Thymus (tissue), 11 donors: ENCODE data around the gene CNOT6. TPM values are rescaled to one million over a fixed set of nuclear protein-coding genes. Genes with fewer than 3 reads are reported as not detected.

ENCODE experiments used
- DNase-seq, 9 donors: peaks; one replicate each; pipeline ENCODE4 v3.0.0-alpha.2; 2013; ENCODE audit warnings: low spot score in 9 of 9, low read depth in 6 of 9, missing footprints in 1 of 9
- H3K27ac ChIP-seq, 2 donors: one replicate each; pipeline ENCODE4 v1.5.1; 2013; ENCODE audit warnings: control low read depth in 1 of 2, low read depth in 1 of 2, low read length in 1 of 2, mild to moderate bottlenecking in 1 of 2, moderate library complexity in 1 of 2
- H3K27me3 ChIP-seq, 2 donors: one replicate each; pipeline ENCODE4 v1.5.1; 2013; ENCODE audit warnings: low read length in 1 of 2; ENCODE audit not compliant: control insufficient read depth in 2 of 2, insufficient read depth in 1 of 2
- H3K36me3 ChIP-seq, 2 donors: one replicate each; pipeline ENCODE4 v1.5.1; 2013; ENCODE audit warnings: low read length in 1 of 2, mild to moderate bottlenecking in 1 of 2, moderate library complexity in 1 of 2; ENCODE audit not compliant: control insufficient read depth in 2 of 2, insufficient read depth in 2 of 2
- H3K4me1 ChIP-seq, 2 donors: one replicate each; pipeline ENCODE4 v1.5.1; 2013; ENCODE audit warnings: low read length in 2 of 2; ENCODE audit not compliant: control insufficient read depth in 2 of 2, insufficient read depth in 2 of 2
- H3K4me3 ChIP-seq, 2 donors: one replicate each; pipeline ENCODE4 v1.5.1; 2013; ENCODE audit warnings: low read length in 2 of 2, control low read depth in 1 of 2, mild to moderate bottlenecking in 1 of 2
- H3K9me3 ChIP-seq, 2 donors: one replicate each; pipeline ENCODE4 v1.5.1; 2013; ENCODE audit warnings: low read length in 1 of 2, mild to moderate bottlenecking in 1 of 2; ENCODE audit not compliant: control insufficient read depth in 2 of 2, insufficient read depth in 1 of 2
- WGBS: extraction: QIAGEN DNeasy Blood & Tissue Kit; methylation state at CpG from one replicate; pipeline ENCODE4 v1.1.7; 2013; 5-methylcytosine and 5-hydroxymethylcytosine counted together
- polyA plus RNA-seq: library from polyadenylated mRNA; stranded (reverse); fragments of 200-250 nt; gene quantifications from one replicate; pipeline ENCODE4 v1.2.3, GENCODE V29; 2013
- total RNA-seq: library from RNA; stranded (reverse); fragments of 120-200 nt; gene quantifications from one replicate; pipeline ENCODE4 v1.2.4, GENCODE V29; 2013
- donor health status: healthy.

The CNOT6 gene
- total and polyA plus RNA-seq, 2 donors = 12.5 to 14.2 TPM

- Histone ChIP-seq H3K36me3 (no peaks in the 10 kb centered on the region), H3K9me3 (no peaks in the 10 kb centered on the region), H3K27me3 (no peaks in the 10 kb centered on the region), H3K4me1 (no peaks in the 10 kb centered on the region), H3K27ac (no peak overlapping the region), H3K4me3 (no peak overlapping the region)
- 86% methylated on average over 7 of the region's 7 CpGs for WGBS
- DNase-seq = no peak
Measured at GRCh38 chr5:180484813-180485212, 9.4 kb upstream of the CNOT6 start.

- no peak for DNase-seq
- Histone ChIP-seq H3K36me3 (no peaks in the 10 kb centered on the region), H3K9me3 (no peaks in the 10 kb centered on the region), H3K4me1 (peaks cover 0 to 4% of the 10 kb centered on the region in 2 donors), H3K27me3 (no peaks in the 10 kb centered on the region), H3K27ac (no peak overlapping the region), H3K4me3 (no peak overlapping the region)
- 95% methylated on average over 9 of the region's 9 CpGs for WGBS
Measured at GRCh38 chr5:180486636-180487149, 7.5 kb upstream of the CNOT6 start.

DNA sequence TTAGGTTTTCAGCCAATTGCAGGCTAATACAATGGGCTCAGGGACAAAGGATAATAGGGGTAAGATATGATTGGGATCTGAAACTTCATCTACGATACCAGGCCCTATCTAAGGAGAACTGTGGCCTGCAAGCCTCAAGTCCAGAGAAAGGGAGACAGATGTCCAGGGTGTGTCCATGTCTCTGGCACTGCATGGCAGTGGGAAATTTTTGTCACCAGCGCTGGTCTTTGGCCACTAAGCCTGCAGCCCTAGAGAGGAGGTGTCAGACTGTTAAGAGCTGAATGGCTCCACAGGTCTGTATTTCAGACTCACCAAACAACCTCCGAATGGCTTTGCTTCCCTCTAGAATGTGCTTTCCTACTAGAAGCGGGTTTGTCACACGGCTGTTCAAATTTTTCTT is 6.6 kb upstream of the CNOT6 start:
- WGBS = 96% methylated on average over 5 of the region's 5 CpGs
- Histone ChIP-seq H3K27ac (no peak overlapping the region), H3K27me3 (no peaks in the 10 kb centered on the region), H3K4me3 (no peak overlapping the region), H3K9me3 (no peaks in the 10 kb centered on the region), H3K36me3 (no peaks in the 10 kb centered on the region), H3K4me1 (peaks cover 0 to 5% of the 10 kb centered on the region in 2 donors)
- DNase-seq = no peak

GRCh38 chr5:180491496-180491895 is 2.7 kb upstream of the CNOT6 start:
- Histone ChIP-seq H3K36me3 (peaks cover 4 to 6% of the 10 kb centered on the region in 2 donors), H3K4me1 (peaks cover 9 to 22% of the 10 kb centered on the region in 2 donors), H3K27me3 (no peaks in the 10 kb centered on the region), H3K9me3 (no peaks in the 10 kb centered on the region), H3K27ac (no peak overlapping the region), H3K4me3 (no peak overlapping the region)
- peak in 4 of 9 donors; percentile 13 to 36 (median 27) for DNase-seq
- WGBS = 72% methylated on average over 7 of the region's 7 CpGs

- no peak for DNase-seq
- WGBS = 98% methylated on average over 11 of the region's 11 CpGs
- no peak overlapping the region for H3K27ac ChIP-seq
- peaks cover 9 to 24% of the 10 kb centered on the region in 2 donors for H3K4me1 ChIP-seq
- peaks cover 5 to 10% of the 10 kb centered on the region in 2 donors for H3K36me3 ChIP-seq
- no peaks in the 10 kb centered on the region for H3K9me3 ChIP-seq
- H3K27me3 ChIP-seq = no peaks in the 10 kb centered on the region
- no peak overlapping the region for H3K4me3 ChIP-seq
Measured at GRCh38 chr5:180492226-180492903, 1.8 kb upstream of the CNOT6 start.

GRCh38 chr5:180494510-180495181 is 467 bp downstream of the CNOT6 start:
- Histone ChIP-seq H3K27me3 (no peaks in the 10 kb centered on the region), H3K4me1 (peaks cover 9 to 24% of the 10 kb centered on the region in 2 donors), H3K4me3 (peak overlapping the region; percentile 66 to 96), H3K27ac (peak overlapping the region; percentile 91 to 98), H3K9me3 (no peaks in the 10 kb centered on the region), H3K36me3 (peaks cover 5 to 12% of the 10 kb centered on the region in 2 donors)
- WGBS = under 1% methylated on average over 92 of the region's 92 CpGs
- peak in 7 of 9 donors; percentile 25 to 76 (median 44) for DNase-seq

DNA sequence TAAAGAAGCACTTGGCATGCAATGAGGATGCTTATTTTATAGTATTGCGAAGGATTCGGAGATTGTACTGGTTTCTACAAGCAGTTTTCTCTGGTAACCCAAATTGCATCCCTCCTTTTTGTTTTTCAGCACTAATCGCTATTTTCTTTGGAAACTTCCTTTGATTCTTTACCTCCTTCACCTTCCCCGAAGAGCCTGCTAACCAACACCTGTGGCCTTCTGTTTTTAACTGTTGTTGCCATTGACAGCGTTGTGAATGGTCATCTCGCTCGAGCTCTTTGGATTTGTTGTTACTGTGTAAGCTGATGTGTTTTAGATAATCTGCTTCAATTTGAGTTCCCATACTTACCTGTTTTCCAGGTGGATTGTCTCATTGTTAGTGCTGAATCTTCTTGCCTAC is 1.1 kb downstream of the CNOT6 start:
- no peak for DNase-seq
- Histone ChIP-seq H3K9me3 (no peaks in the 10 kb centered on the region), H3K4me3 (peak overlapping the region; percentile 66 to 96), H3K27me3 (no peaks in the 10 kb centered on the region), H3K36me3 (peaks cover 5 to 12% of the 10 kb centered on the region in 2 donors), H3K27ac (peak overlapping the region in 1 of 2 donors; percentile 56), H3K4me1 (peaks cover 9 to 24% of the 10 kb centered on the region in 2 donors)
- WGBS = 49% methylated on average over 7 of the region's 7 CpGs

DNA sequence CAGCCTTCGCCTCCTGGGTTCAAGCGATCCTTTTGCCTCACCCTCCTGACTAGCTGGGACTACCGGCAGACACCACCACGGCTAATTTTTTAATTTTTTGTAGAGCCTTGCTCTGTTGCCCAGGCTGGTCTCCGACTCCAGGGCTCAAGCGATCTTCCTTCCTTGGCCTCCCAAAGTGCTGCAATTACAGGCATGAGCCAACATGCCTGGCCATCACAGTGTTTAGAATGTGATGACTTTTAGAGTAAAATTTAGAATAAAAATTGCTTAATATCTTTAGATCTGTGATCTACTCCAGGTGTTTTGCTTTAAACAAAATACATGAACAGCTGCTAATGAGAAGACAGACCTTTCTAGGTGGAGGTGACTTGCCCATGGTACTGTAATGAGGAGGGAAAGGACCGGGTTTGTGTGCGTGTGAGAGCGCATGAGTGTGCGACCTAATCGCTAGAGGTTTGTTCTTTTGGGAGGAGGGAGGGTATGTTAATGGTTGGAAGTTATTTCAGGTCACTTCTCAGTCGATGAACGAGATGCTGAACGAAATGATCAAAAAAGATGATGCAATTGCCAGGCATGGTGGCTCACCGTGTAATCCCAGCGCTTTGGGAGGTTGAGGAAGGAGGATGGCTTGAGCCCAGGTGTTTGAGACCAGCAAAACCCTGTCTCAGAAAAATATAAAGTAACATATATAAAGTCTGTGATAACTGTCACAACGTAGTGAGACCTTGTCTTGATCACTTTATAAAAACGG is 2.0 kb downstream of the CNOT6 start:
- Histone ChIP-seq H3K27ac (peak overlapping the region in 1 of 2 donors; percentile 31), H3K4me3 (peak overlapping the region; percentile 0 to 66), H3K9me3 (no peaks in the 10 kb centered on the region), H3K27me3 (no peaks in the 10 kb centered on the region), H3K4me1 (peaks cover 9 to 24% of the 10 kb centered on the region in 2 donors), H3K36me3 (peaks cover 5 to 16% of the 10 kb centered on the region in 2 donors)
- DNase-seq = no peak
- 93% methylated on average over 18 of the region's 18 CpGs for WGBS
